Measurements from ENCODE around the gene SMURF2.
"Not testable (repeated sequence)": the region's sequence is repeated elsewhere in the genome, so short reads cannot be mapped to it uniquely, and the experiment has no call there.

Gene SMURF2

DNA sequence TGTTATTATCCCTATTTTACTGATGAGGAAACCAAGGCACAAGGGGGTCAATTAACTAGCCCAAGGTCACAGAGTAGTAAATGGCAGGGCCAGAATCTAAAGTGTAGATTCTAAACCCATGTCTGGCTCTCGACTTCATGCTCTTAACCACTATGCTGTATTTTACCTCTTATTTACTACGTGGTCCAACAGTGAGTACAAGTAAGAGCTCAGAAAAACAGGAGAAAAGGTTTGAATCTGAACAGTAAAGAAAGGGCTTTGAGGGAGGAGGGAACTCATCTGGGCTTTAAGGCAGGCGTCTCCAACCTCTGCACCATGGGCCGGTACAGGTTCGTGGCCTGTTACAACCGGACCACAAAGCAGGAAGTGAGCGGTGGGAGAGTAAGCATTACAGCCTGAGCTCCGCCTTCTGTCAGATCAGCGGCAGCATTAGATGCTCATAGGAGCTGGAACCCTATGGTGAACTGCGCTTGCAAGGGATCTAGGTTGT is 62.9 kb downstream of the SMURF2 start:
- peak in 1 of 56 donors; percentile 5 for DNase-seq

GRCh38 chr17:64598672-64599071 is 63.4 kb downstream of the SMURF2 start:
- no peak for DNase-seq

- no peak for DNase-seq
Measured at GRCh38 chr17:64596988-64597387, 65.1 kb downstream of the SMURF2 start.

- no peak for DNase-seq
Measured at GRCh38 chr17:64596439-64596838, 65.7 kb downstream of the SMURF2 start.

- no peak for DNase-seq
Measured at GRCh38 chr17:64591944-64592343, 70.2 kb downstream of the SMURF2 start.

DNA sequence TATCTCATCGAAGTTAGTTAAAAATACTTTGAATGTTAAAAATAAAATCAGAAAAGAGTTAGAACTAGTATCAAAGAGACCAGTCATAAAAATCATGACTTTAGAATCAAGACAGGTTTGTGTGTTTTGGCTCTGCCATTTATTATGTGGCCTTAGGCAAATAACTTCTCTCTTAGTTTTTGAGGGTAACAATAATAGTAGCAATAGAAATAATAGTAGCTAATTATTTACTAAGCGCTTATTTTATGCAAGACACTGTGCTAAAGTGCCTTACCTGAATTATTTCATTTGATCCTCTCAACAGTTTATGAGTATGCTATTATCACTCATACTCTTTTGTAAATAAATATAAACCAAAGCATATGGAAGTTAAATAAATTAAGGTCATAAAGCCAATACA is 77.0 kb downstream of the SMURF2 start:
- DNase-seq, result no peak

DNA sequence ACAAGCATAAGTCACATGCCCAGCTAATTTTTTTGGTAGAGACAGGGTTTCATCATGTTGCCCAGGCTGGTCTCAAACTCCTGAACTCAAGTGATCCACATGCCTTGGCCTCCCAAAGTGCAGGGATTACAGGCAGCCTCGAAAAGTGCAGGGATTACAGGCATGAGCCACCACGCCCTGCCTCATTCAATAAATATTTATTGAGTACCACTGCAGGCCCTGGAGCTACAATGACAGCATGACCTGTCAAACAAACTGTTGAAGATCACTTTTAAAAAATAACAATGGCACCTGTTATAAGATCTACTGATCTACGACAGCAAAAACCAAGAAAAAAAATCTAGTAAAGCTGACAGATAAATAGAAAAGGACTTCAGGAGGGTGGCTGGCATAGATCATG is 79.1 kb downstream of the SMURF2 start:
- DNase-seq, result no peak

DNA sequence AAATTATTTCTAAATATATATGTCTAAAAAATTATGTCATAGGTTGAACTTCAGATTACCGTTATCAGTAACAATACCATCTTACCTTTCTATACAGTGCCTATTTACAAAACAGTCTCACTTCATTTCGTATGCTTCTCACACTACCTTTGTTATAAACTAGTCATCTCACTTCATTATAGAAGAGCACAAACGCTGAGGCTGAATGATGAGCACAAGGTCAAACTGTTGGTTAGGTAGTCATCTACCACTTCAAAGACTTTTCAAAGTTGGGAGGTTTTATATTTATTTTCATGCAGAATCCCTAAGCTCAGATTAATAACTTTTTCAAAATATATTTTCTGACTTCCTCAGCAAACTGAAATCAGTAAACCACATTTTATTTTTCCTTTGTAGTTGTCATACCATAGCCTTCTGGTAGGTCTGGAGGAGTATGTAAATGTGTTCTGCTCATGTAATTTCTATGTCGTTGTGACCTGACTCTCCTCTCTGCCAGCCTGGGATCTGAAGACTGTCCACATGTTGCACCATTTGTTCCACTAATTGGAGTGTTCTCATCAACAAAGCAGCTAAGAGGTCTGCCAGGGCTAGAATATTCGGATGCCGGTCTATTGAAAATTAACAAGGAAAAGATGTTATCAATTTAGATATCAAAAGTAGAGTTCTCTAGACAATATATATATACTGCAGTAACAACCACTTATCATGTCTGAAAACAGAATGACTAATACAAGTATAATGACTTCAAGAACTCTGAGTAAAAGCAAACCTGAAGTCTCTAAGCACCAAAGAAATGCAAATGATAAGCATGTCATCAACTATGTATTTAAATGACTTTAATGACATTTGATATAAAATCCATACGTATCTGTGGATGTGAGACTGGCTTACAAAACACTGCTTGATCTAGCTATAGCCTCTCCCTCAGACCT is 81.5 kb downstream of the SMURF2 start:
- no peak for DNase-seq

- DNase-seq, result no peak
Measured at GRCh38 chr17:64579917-64580316, 82.2 kb downstream of the SMURF2 start.

GRCh38 chr17:64577025-64577424 is 85.1 kb downstream of the SMURF2 start:
- DNase-seq, result not testable (repeated sequence)

- DNase-seq, result no peak
Measured at GRCh38 chr17:64575431-64575830, 86.7 kb downstream of the SMURF2 start.

GRCh38 chr17:64574646-64575045 is 87.5 kb downstream of the SMURF2 start:
- no peak for DNase-seq

- no peak for DNase-seq
Measured at GRCh38 chr17:64573214-64573613, 88.9 kb downstream of the SMURF2 start.

- DNase-seq, result no peak
Measured at GRCh38 chr17:64572682-64573154, 89.4 kb downstream of the SMURF2 start.

DNA sequence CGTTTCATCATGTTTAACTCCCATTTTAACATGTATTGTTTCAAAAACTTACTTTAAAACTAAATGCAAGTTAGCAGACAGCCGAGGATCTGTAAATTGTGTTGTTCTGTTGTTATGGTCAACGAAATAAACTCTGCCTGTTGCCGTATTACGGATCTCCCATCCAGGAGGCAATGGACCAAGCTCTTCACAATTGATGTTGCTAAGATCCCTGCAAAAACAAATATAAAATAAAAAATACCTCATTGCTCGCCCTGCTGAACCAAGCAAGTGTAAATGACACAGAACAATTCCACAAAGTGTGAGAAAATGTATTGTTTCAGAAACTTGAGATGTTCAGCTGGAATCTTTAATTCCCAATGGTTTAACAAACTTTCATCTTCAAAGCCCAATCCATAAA is 90.4 kb downstream of the SMURF2 start:
- DNase-seq, result no peak

GRCh38 chr17:64565563-64565962 is 96.5 kb downstream of the SMURF2 start:
- DNase-seq, result no peak

DNA sequence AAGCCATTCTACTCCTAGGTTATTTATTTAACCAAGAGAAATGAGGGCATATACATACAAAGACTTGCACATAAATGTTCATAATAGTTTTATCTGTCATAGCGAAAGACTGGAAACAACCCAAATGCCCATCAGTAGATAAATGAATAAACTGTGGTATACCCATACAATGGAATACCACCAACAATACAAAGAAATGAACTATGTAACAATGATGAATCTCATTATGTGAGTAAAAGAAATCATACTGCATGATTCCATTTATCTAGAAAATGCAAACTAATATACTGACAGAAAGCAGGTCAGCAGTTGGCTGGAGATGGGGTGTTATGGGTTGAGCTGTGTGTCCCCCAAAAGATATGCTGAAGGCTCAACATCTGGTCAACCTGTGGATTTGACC is 98.0 kb downstream of the SMURF2 start:
- no peak for DNase-seq

GRCh38 chr17:64555281-64555680 is 106.8 kb downstream of the SMURF2 start:
- no peak for DNase-seq

GRCh38 chr17:64554028-64554637 is 108.0 kb downstream of the SMURF2 start:
- DNase-seq, result no peak

DNA sequence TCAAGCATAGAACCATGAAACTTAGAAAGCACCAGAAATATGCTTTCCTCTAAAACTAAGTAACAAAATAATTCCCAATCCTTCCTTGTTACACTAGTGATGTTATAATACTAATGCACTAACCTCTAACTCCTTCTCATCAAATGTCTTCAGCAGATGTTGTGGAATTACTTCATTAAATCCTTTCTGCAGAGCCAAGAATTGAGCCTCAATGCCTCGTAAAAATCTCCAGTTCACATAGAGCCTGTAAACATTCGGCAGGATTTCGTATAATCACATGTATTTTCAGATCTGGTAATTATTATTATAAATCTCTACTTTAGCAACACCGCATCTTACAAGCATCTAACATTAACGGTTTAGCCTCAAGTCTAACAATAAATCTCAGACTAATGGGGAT is 110.6 kb downstream of the SMURF2 start:
- no peak for DNase-seq

DNA sequence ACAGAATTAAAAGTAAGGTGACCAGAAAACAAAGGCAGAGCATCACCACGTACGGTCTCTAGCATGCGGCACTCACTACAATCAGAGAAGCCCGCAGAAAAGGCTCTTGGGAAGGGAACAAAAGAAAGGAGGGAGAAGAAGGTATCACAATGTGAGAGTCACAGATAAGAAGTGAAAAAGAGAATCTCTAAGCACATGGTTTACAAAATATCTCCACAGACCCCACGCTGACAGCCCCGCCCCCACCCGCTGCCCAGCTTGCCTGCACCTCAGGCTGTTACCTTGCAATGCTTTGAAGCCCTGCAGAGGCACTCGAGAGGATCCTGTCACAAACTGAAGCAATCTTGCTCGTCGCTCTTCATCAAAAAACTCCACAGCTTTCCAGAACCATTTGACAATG is 114.8 kb downstream of the SMURF2 start:
- DNase-seq, result no peak

- peak in 20 of 56 donors; percentile 2 to 45 (median 8) for DNase-seq
Measured at GRCh38 chr17:64546716-64547115, 115.4 kb downstream of the SMURF2 start.

DNA sequence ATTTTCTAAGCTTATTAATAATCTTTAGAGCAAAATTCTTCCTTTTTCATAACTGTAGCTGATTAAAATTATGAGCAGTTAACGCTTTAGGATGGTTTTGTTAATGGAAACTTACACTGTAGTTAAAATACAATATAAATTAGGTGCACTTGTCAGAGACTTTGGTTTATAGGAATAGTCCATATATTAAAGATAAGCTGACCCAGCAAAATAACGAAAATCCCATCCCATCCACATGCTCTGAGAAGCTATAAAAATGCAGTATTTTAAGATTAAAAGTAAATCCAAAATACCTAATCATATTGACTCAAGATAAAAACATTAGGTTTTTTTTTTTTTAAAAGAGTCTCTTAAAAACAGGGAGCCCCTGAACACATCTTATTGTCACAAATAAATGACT is 117.4 kb downstream of the SMURF2 start:
- DNase-seq, result no peak

Measured in nucleus accumbens (tissue), 56 donors.